ENCODE results near the gene SCAF4.

GRCh38 chr21:31755027-31755426, 23.1 kb upstream of the SCAF4 start:
- no peak for TF ChIP-seq POLR2AphosphoS5 (IDR thresholded peaks at IDR 0.05; ENCODE audit: low read depth, low read length)
- TF ChIP-seq TAF1 (IDR thresholded peaks at IDR 0.05; ENCODE audit: borderline replicate concordance, low read depth, low read length), result no peak
